IMR-90 (cell line): ENCODE data around the gene YWHAG. TPM values are rescaled to one million over a fixed set of nuclear protein-coding genes. Genes with fewer than 3 reads are reported as not detected.

Source experiments
- ATAC-seq: fragments of 200-7000 bp; cut with Tn5 transposase; 2 replicates; pipeline ENCODE4 v1.9.1; 2020; ENCODE audit warnings: low read depth, mild to moderate bottlenecking, moderate library complexity
- BruUV-seq: library from RNA; stranded (reverse); fragments of 400-500 nt; replicated peaks from 2 replicates; lab custom pipeline; 2021; lab: Mats Ljungman, UMichigan
- CTCF ChIA-PET: fragments of 300-600 bp; formaldehyde crosslinking; extraction: SDS; loops from one replicate; lab custom pipeline; 2021; ENCODE audit warnings: antibody characterized with exemption; lab: Yijun Ruan, JAX
- POLR2A ChIA-PET: fragments of 300-600 bp; sonication (Branson Sonifier 250); formaldehyde crosslinking; loops from one replicate; lab custom pipeline; 2022; ENCODE audit warnings: antibody characterized with exemption; ENCODE audit not compliant: unreplicated experiment; lab: Charles Lee
- DNase-seq: peaks from one replicate; pipeline ENCODE4 v3.0.0; 2013
- H2AFZ ChIP-seq: replicated peaks from 2 replicates; pipeline ENCODE3; 2013; ENCODE audit warnings: low read length, mild to moderate bottlenecking; ENCODE audit not compliant: poor library complexity
- H2AK5ac ChIP-seq: 2 replicates; pipeline ENCODE4 v1.6.1; 2013; ENCODE audit warnings: low read depth, low read length, inconsistent platforms
- H2AK9ac ChIP-seq: replicated peaks from 2 replicates; pipeline ENCODE3; 2013; ENCODE audit warnings: mild to moderate bottlenecking, low read depth, low read length, moderate library complexity; ENCODE audit not compliant: poor library complexity
- H2BK120ac ChIP-seq: 2 replicates; pipeline ENCODE4 v1.6.1; 2013; ENCODE audit warnings: low read depth, low read length, inconsistent platforms
- H2BK15ac ChIP-seq: 3 replicates; pipeline ENCODE4 v1.6.1; 2013; ENCODE audit warnings: low read depth, low read length, inconsistent platforms
- H2BK20ac ChIP-seq: 2 replicates; pipeline ENCODE4 v1.6.1; 2013; ENCODE audit warnings: low read depth, mild to moderate bottlenecking, inconsistent platforms, low read length, moderate library complexity
- H2BK5ac ChIP-seq: 2 replicates; pipeline ENCODE4 v1.6.1; 2013; ENCODE audit warnings: mild to moderate bottlenecking, low read depth, low read length, inconsistent platforms; ENCODE audit not compliant: poor library complexity, severe bottlenecking
- H3K14ac ChIP-seq: replicated peaks from 2 replicates; pipeline ENCODE4 v1.6.1; 2013; ENCODE audit warnings: low read depth, low read length, inconsistent platforms
- H3K18ac ChIP-seq: 2 replicates; pipeline ENCODE4 v1.6.1; 2013; ENCODE audit warnings: low read depth, low read length, control low read depth
- H3K23ac ChIP-seq: 2 replicates; pipeline ENCODE4 v1.6.1; 2013; ENCODE audit warnings: low read depth, low read length, inconsistent platforms
- H3K27ac ChIP-seq: 2 replicates; pipeline ENCODE4 v1.5.1; 2013; ENCODE audit warnings: mild to moderate bottlenecking, control low read depth, low read length; ENCODE audit not compliant: insufficient read depth
- H3K27me3 ChIP-seq: 2 replicates; pipeline ENCODE4 v1.6.1; 2013; ENCODE audit warnings: low read length; ENCODE audit not compliant: control insufficient read depth, insufficient read depth
- H3K36me3 ChIP-seq: 2 replicates; pipeline ENCODE4 v1.6.1; 2013; ENCODE audit warnings: low read length, mixed read lengths; ENCODE audit not compliant: control insufficient read depth, insufficient read depth
- H3K4ac ChIP-seq: 2 replicates; pipeline ENCODE4 v1.6.1; 2013; ENCODE audit warnings: low read depth, low read length, inconsistent platforms
- H3K4me1 ChIP-seq: 2 replicates; pipeline ENCODE4 v1.6.1; 2013; ENCODE audit warnings: low read length, mixed read lengths; ENCODE audit not compliant: control insufficient read depth, insufficient read depth
- H3K4me2 ChIP-seq: 2 replicates; pipeline ENCODE4 v1.6.1; 2013; ENCODE audit warnings: low read depth, mild to moderate bottlenecking, control low read depth, low read length, moderate library complexity
- H3K4me3 ChIP-seq: 2 replicates; pipeline ENCODE4 v1.5.1; 2013; ENCODE audit warnings: low read depth, mild to moderate bottlenecking, control low read depth, low read length, moderate library complexity; ENCODE audit not compliant: insufficient read depth
- H3K56ac ChIP-seq: 2 replicates; pipeline ENCODE4 v1.6.1; 2013; ENCODE audit warnings: low read length, inconsistent platforms; ENCODE audit not compliant: insufficient read depth; ENCODE audit errors: extremely low read depth
- H3K79me1 ChIP-seq, 2 experiments: 2 replicates each; pipeline ENCODE4 v1.6.1; 2013; ENCODE audit warnings: low read length in 2 of 2, inconsistent platforms in 1 of 2, low read depth in 1 of 2
- H3K9ac ChIP-seq: 2 replicates; pipeline ENCODE4 v1.6.1; 2013; ENCODE audit warnings: low read depth, low read length, control low read depth
- H3K9me1 ChIP-seq: 2 replicates; pipeline ENCODE4 v1.6.1; 2013; ENCODE audit warnings: low read length, inconsistent platforms; ENCODE audit not compliant: insufficient read depth
- H3K9me3 ChIP-seq: 2 replicates; pipeline ENCODE4 v1.6.1; 2013; ENCODE audit warnings: low read length; ENCODE audit not compliant: control insufficient read depth, insufficient read depth
- H4K20me1 ChIP-seq: 2 replicates; pipeline ENCODE4 v1.6.1; 2013; ENCODE audit warnings: low read length, inconsistent platforms; ENCODE audit not compliant: insufficient read depth
- H4K5ac ChIP-seq: 2 replicates; pipeline ENCODE4 v1.6.1; 2013; ENCODE audit warnings: mild to moderate bottlenecking, low read depth, low read length, control low read depth
- H4K8ac ChIP-seq, 2 experiments: 2 replicates each; pipeline ENCODE4 v1.6.1; 2013; ENCODE audit warnings: low read depth in 2 of 2, low read length in 2 of 2, control low read depth in 1 of 2, inconsistent platforms in 1 of 2
- H4K91ac ChIP-seq: 2 replicates; pipeline ENCODE4 v1.6.1; 2013; ENCODE audit warnings: low read depth, low read length, inconsistent platforms; ENCODE audit not compliant: insufficient read depth
- CEBPB ChIP-seq: IDR thresholded peaks from 2 replicates; pipeline ENCODE4 v1.6.1; 2012; ENCODE audit warnings: low read depth, low read length, improper control_type of control experiment
- CHD1 ChIP-seq: IDR thresholded peaks from 2 replicates; pipeline ENCODE4 v1.6.1; 2012; ENCODE audit warnings: low read depth, low read length, improper control_type of control experiment
- CTCF ChIP-seq: conservative IDR thresholded peaks from 2 replicates; pipeline ENCODE4 v1.5.1; 2012; ENCODE audit warnings: mild to moderate bottlenecking, low read depth, low read length, improper control_type of control experiment
- FOS ChIP-seq: fragments of 150-350 bp; IDR thresholded peaks from 2 replicates; pipeline ENCODE4 v1.6.1; 2016; ENCODE audit warnings: low read depth, low read length
- MAFK ChIP-seq: IDR thresholded peaks from 2 replicates; pipeline ENCODE4 v1.6.1; 2012; ENCODE audit warnings: low read depth, low read length, improper control_type of control experiment
- MAZ ChIP-seq: IDR thresholded peaks from 2 replicates; pipeline ENCODE4 v1.6.1; 2012; ENCODE audit warnings: low read depth, mild to moderate bottlenecking, low read length, improper control_type of control experiment, moderate library complexity, borderline replicate concordance
- MXI1 ChIP-seq: IDR thresholded peaks from 2 replicates; pipeline ENCODE4 v1.6.1; 2012; ENCODE audit warnings: low read depth, mild to moderate bottlenecking, low read length, moderate library complexity, borderline replicate concordance
- NFE2L2 ChIP-seq: fragments of 150-350 bp; IDR thresholded peaks from 2 replicates; pipeline ENCODE4 v1.6.1; 2016; ENCODE audit warnings: low read depth, mild to moderate bottlenecking, low read length
- POLR2A ChIP-seq: IDR thresholded peaks from 2 replicates; pipeline ENCODE4 v1.6.1; 2012; ENCODE audit warnings: mild to moderate bottlenecking, low read depth, low read length
- RAD21 ChIP-seq: IDR thresholded peaks from 2 replicates; pipeline ENCODE4 v1.6.1; 2012; ENCODE audit warnings: low read length, improper control_type of control experiment
- RCOR1 ChIP-seq: IDR thresholded peaks from 2 replicates; pipeline ENCODE4 v1.6.1; 2012; ENCODE audit warnings: mild to moderate bottlenecking, low read length, improper control_type of control experiment; ENCODE audit not compliant: insufficient replicate concordance
- RFX5 ChIP-seq: IDR thresholded peaks from 2 replicates; pipeline ENCODE4 v1.8.0; 2012; ENCODE audit warnings: low read depth, mild to moderate bottlenecking, low read length, moderate library complexity
- SMC3 ChIP-seq: fragments of 150-350 bp; IDR thresholded peaks from 2 replicates; pipeline ENCODE4 v1.6.1; 2016; ENCODE audit warnings: low read depth, mild to moderate bottlenecking, antibody characterized with exemption, low read length, moderate library complexity
- WGBS, 2 experiments: methylation state at CpG; one replicate each; pipeline versions ENCODE4 v1.1.5 to v1.1.7; 2013; ENCODE audit warnings: missing lambda C conversion rate in 2 of 2; ENCODE audit not compliant: insufficient read length in 1 of 2; ENCODE audit errors: extremely low coverage in 2 of 2; 5-methylcytosine and 5-hydroxymethylcytosine counted together
- dilution Hi-C: fragments of 300-500 bp; cut with HindIII; formaldehyde crosslinking; loops from one replicate; pipeline ENCODE4 v1.14.3; 2018; ENCODE audit warnings: low sequenced_read_pairs; ENCODE audit not compliant: unreplicated experiment
- in situ Hi-C: fragments of 300-500 bp; cut with MboI; formaldehyde crosslinking; loops from 3 replicates; pipeline ENCODE4 v1.14.3; 2019; ENCODE audit warnings: low sequenced_read_pairs, inconsistent platforms, mixed read lengths
- intact Hi-C: fragments of 100-400 bp; cut with micrococcal nuclease; formaldehyde crosslinking; loops from 2 replicates; pipeline ENCODE4 v1.10.0; 2022
- polyA plus RNA-seq, 3 experiments: library from polyadenylated mRNA; depleted of rRNA; stranded (reverse); fragments of >200 nt; gene quantifications; 2 replicates each; pipeline ENCODE4 v1.2.3, GENCODE V29; 2012; ENCODE audit warnings: low replicate concordance in 1 of 3
- total RNA-seq: library from RNA; depleted of rRNA; stranded (reverse); fragments of >200 nt; gene quantifications from 2 replicates; pipeline ENCODE4 v1.2.3, GENCODE V29; 2012
- TF ChIP-seq, protein P1 (sequence below): fragments of 150-350 bp; IDR thresholded peaks from 2 replicates; pipeline ENCODE4 v1.6.1; 2016; ENCODE audit warnings: low read depth, mild to moderate bottlenecking, low read length, moderate library complexity, borderline replicate concordance

YWHAG gene
- total and polyA plus RNA-seq, 2 of the 4 experiments (the other 2 are of a cell fraction): 40.1 to 64.9 TPM

GRCh38 chr7:76392531-76393115 is 33.8 kb upstream of the YWHAG start (continued):
- no peak for TF ChIP-seq MAZ

- dilution Hi-C loops: no loop called here
- Histone ChIP-seq H2AK9ac (peak overlapping the region; percentile 74), H2BK120ac (peak overlapping the region; percentile 93), H4K5ac (peak overlapping the region; percentile 95; the same call in 1 of the 2 replicates), H4K20me1 (no peaks in the 10 kb centered on the region), H3K9me1 (peaks cover 21% of the 10 kb centered on the region), H2BK20ac (peak overlapping the region; percentile 93), H3K79me1 (peaks cover 0 to 5% of the 10 kb centered on the region in 2 experiments; a peak in 1 of 4 replicates), H3K4me3 (no peak overlapping the region), H3K56ac (no peak overlapping the region), H3K27ac (no peak overlapping the region), H4K91ac (no peak overlapping the region), H3K36me3 (no peaks in the 10 kb centered on the region), H3K27me3 (no peaks in the 10 kb centered on the region), H3K18ac (no peak overlapping the region), H2AK5ac (peak overlapping the region; percentile 71; the same call in 1 of the 2 replicates), H3K4me1 (peaks cover 17% of the 10 kb centered on the region), H2BK15ac (peak overlapping the region; percentile 15; the same call in 1 of the 3 replicates), H3K9me3 (no peaks in the 10 kb centered on the region), H3K23ac (no peak overlapping the region), H3K9ac (no peak overlapping the region), H2AFZ (peak overlapping the region; percentile 86), H3K4me2 (no peak overlapping the region), H4K8ac (peak overlapping the region in 1 of 2 experiments; percentile 95; a peak in 2 of 4 replicates), H2BK5ac (peak overlapping the region; percentile 72), H3K14ac (no peak overlapping the region), H3K4ac (peak overlapping the region; percentile 88; the same call in 1 of the 2 replicates)
- POLR2A ChIA-PET: no interaction called here
- 94% methylated on average over 10 of the region's 13 CpGs; no CpG with 5 or more reads in 1 of the 2 experiments for WGBS, 2 experiments
- CTCF ChIA-PET: no interaction called here
- ATAC-seq (no peak), DNase-seq (no peak)
- in situ Hi-C loops: no loop called here
- BruUV-seq: no TSS peak
- intact Hi-C loops: no loop called here
- TF ChIP-seq NFE2L2 (no peak), SMC3 (no peak), RCOR1 (no peak), MAZ (no peak), CTCF (no peak), MXI1 (no peak), POLR2A (no peak), RFX5 (no peak), MAFK (no peak), FOS (no peak), CHD1 (no peak), CEBPB (no peak), RAD21 (no peak)
- TF ChIP-seq, protein P1, sequence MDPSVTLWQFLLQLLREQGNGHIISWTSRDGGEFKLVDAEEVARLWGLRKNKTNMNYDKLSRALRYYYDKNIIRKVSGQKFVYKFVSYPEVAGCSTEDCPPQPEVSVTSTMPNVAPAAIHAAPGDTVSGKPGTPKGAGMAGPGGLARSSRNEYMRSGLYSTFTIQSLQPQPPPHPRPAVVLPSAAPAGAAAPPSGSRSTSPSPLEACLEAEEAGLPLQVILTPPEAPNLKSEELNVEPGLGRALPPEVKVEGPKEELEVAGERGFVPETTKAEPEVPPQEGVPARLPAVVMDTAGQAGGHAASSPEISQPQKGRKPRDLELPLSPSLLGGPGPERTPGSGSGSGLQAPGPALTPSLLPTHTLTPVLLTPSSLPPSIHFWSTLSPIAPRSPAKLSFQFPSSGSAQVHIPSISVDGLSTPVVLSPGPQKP: no peak
Observed at GRCh38 chr7:76390092-76390491, 31.3 kb upstream of the YWHAG start.
